Osteoblast (primary cell): ENCODE data around the gene CD164L2. TPM values are rescaled to one million over a fixed set of nuclear protein-coding genes. Genes with fewer than 3 reads are reported as not detected.

Source experiments
- DNase-seq: peaks from one replicate; pipeline ENCODE4 v3.0.0; 2011; ENCODE audit warnings: low spot score, mixed read lengths; ENCODE audit not compliant: insufficient read length; ENCODE audit errors: missing footprints
- H2AFZ ChIP-seq: 2 replicates; pipeline ENCODE4 v1.6.0; 2011; ENCODE audit warnings: mild to moderate bottlenecking, low read length
- H3K27ac ChIP-seq: 2 replicates; pipeline ENCODE4 v1.5.1; 2011; ENCODE audit warnings: mild to moderate bottlenecking, low read depth, low read length, moderate library complexity
- H3K27me3 ChIP-seq: 2 replicates; pipeline ENCODE4 v1.6.0; 2012; ENCODE audit warnings: mild to moderate bottlenecking, control low read depth, inconsistent platforms, low read length, moderate library complexity; ENCODE audit not compliant: insufficient read depth
- H3K36me3 ChIP-seq: 2 replicates; pipeline ENCODE4 v1.5.1; 2011; ENCODE audit warnings: mild to moderate bottlenecking, low read length, control low read depth, moderate library complexity; ENCODE audit not compliant: insufficient read depth
- H3K4me1 ChIP-seq: 2 replicates; pipeline ENCODE4 v1.5.1; 2011; ENCODE audit warnings: mild to moderate bottlenecking, low read length, control low read depth, moderate library complexity; ENCODE audit not compliant: insufficient read depth
- H3K4me2 ChIP-seq: 2 replicates; pipeline ENCODE4 v1.6.0; 2011; ENCODE audit warnings: mild to moderate bottlenecking, low read length; ENCODE audit not compliant: insufficient read depth
- H3K4me3 ChIP-seq: fragments of 200-600 bp; sonication (generic); 3 replicates; pipeline ENCODE4 v1.5.1; 2012; ENCODE audit warnings: mild to moderate bottlenecking, low read length, inconsistent platforms; ENCODE audit not compliant: insufficient read depth
- H3K79me2 ChIP-seq: 2 replicates; pipeline ENCODE4 v1.6.0; 2012; ENCODE audit warnings: mild to moderate bottlenecking, low read length, control low read depth, inconsistent platforms; ENCODE audit not compliant: insufficient read depth
- H3K9me3 ChIP-seq: 2 replicates; pipeline ENCODE4 v1.5.1; 2011; ENCODE audit warnings: low read depth, low read length, control low read depth
- H4K20me1 ChIP-seq: 2 replicates; pipeline ENCODE4 v1.6.0; 2012; ENCODE audit warnings: mild to moderate bottlenecking, low read length, control low read depth; ENCODE audit not compliant: insufficient read depth
- CTCF ChIP-seq: IDR thresholded peaks from 2 replicates; pipeline ENCODE4 v1.5.1; 2011; ENCODE audit warnings: mild to moderate bottlenecking, low read depth, low read length, moderate library complexity; ENCODE audit errors: extremely low read depth
- total RNA-seq: library from RNA; depleted of rRNA; stranded (reverse); fragments of >200 nt; gene quantifications from 2 replicates; pipeline ENCODE4 v1.2.3, GENCODE V29; 2012

The CD164L2 gene
- total RNA-seq, 1 donor: not detected

- no peak for DNase-seq
- no peak for TF ChIP-seq CTCF
- no peak overlapping the region for H2AFZ ChIP-seq
- H3K36me3 ChIP-seq: peaks cover 78% of the 10 kb centered on the region
- H3K4me1 ChIP-seq: peaks cover 15% of the 10 kb centered on the region
- H3K4me3 ChIP-seq: no peak overlapping the region
- no peak overlapping the region for H3K27ac ChIP-seq
- no peaks in the 10 kb centered on the region for H3K9me3 ChIP-seq
- no peaks in the 10 kb centered on the region for H4K20me1 ChIP-seq
- H3K4me2 ChIP-seq: no peak overlapping the region
- peaks cover 32% of the 10 kb centered on the region for H3K79me2 ChIP-seq
- H3K27me3 ChIP-seq: no peaks in the 10 kb centered on the region
These were observed 31.0 kb upstream of the CD164L2 start for GRCh38 chr1:27414091-27414490.

- Histone ChIP-seq H3K27me3 (no peaks in the 10 kb centered on the region), H3K79me2 (peaks cover 29% of the 10 kb centered on the region), H3K27ac (no peak overlapping the region), H3K4me3 (no peak overlapping the region), H3K4me2 (no peak overlapping the region), H4K20me1 (no peaks in the 10 kb centered on the region), H2AFZ (no peak overlapping the region), H3K9me3 (no peaks in the 10 kb centered on the region), H3K4me1 (peaks cover 4% of the 10 kb centered on the region), H3K36me3 (peaks cover 82% of the 10 kb centered on the region)
- DNase-seq: no peak
- no peak for TF ChIP-seq CTCF
These were observed 29.9 kb upstream of the CD164L2 start for GRCh38 chr1:27413004-27413403.

GRCh38 chr1:27412502-27412901 is 29.4 kb upstream of the CD164L2 start:
- Histone ChIP-seq H3K27ac (no peak overlapping the region), H3K4me3 (no peak overlapping the region), H3K36me3 (peaks cover 81% of the 10 kb centered on the region), H2AFZ (no peak overlapping the region), H3K79me2 (peaks cover 27% of the 10 kb centered on the region), H3K4me2 (no peak overlapping the region), H3K4me1 (no peaks in the 10 kb centered on the region), H3K9me3 (no peaks in the 10 kb centered on the region), H3K27me3 (no peaks in the 10 kb centered on the region), H4K20me1 (no peaks in the 10 kb centered on the region)
- no peak for TF ChIP-seq CTCF
- no peak for DNase-seq

DNA sequence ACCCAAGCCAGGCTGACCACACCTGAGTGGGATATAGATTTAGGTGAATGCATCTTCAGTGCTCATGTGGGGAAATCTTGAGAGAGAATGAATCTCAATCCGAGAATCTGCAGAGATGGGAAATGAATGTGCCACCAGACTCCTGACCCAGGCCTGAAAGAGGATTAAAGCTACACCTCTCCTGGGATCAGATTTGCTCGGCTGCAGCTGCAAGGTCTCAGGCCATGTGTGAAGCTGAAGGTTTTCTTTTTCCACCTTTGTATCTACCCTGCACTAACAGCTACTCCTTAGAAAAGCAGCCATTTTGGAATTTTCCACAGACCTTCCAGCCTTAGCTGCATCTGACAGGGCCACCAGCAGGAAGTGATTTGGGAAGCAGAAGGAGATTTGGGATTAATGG is 27.6 kb upstream of the CD164L2 start:
- H3K4me1 ChIP-seq: peaks cover 5% of the 10 kb centered on the region
- H3K36me3 ChIP-seq: peaks cover 75% of the 10 kb centered on the region
- H3K9me3 ChIP-seq: no peaks in the 10 kb centered on the region
- H3K4me2 ChIP-seq: no peak overlapping the region
- H3K79me2 ChIP-seq: peaks cover 18% of the 10 kb centered on the region
- no peaks in the 10 kb centered on the region for H3K27me3 ChIP-seq
- H2AFZ ChIP-seq: no peak overlapping the region
- no peak for TF ChIP-seq CTCF
- H3K4me3 ChIP-seq: no peak overlapping the region
- no peak overlapping the region for H3K27ac ChIP-seq
- DNase-seq: no peak
- no peaks in the 10 kb centered on the region for H4K20me1 ChIP-seq
